ENCODE measurements around the gene GPR153. TPM values are rescaled to one million over a fixed set of nuclear protein-coding genes. Genes with fewer than 3 reads are reported as not detected.

The GPR153 gene
- total RNA-seq, 1 donor from 2014 or later = 8.4 TPM

GRCh38 chr1:6271006-6271405, 10.1 kb upstream of the GPR153 start:
- Histone ChIP-seq H3K9ac (no peak overlapping the region), H3K4me3 (no peak overlapping the region), H3K27ac (no peak overlapping the region), H2AFZ (replicated peaks) (no peak overlapping the region), H3K79me2 (ENCODE audit: low read depth) (no peaks in the 10 kb centered on the region), H3K4me1 (peaks cover 24% of the 10 kb centered on the region), H4K20me1 (ENCODE audit: low read depth) (peaks cover 18% of the 10 kb centered on the region), H3K27me3 (no peaks in the 10 kb centered on the region), H3K9me3 (ENCODE audit: low read depth) (no peaks in the 10 kb centered on the region), H3F3A (ENCODE audit: low read depth) (peaks cover 16% of the 10 kb centered on the region), H3K36me3 (no peaks in the 10 kb centered on the region), H3K4me2 (no peak overlapping the region)
- peaks cover 70% of the 10 kb centered on the region for H3K4me1 Mint-ChIP-seq
- no peak for DNase-seq (ENCODE audit: low spot score)
- H3K27me3 Mint-ChIP-seq (ENCODE audit: insufficient read depth, low read depth) = peaks cover 6% of the 10 kb centered on the region
- TF ChIP-seq EZH2 (IDR thresholded peaks at IDR 0.05) = no peak
- TF ChIP-seq EZH2phosphoT487 (IDR thresholded peaks at IDR 0.05) = no peak
- TF ChIP-seq, protein P1, sequence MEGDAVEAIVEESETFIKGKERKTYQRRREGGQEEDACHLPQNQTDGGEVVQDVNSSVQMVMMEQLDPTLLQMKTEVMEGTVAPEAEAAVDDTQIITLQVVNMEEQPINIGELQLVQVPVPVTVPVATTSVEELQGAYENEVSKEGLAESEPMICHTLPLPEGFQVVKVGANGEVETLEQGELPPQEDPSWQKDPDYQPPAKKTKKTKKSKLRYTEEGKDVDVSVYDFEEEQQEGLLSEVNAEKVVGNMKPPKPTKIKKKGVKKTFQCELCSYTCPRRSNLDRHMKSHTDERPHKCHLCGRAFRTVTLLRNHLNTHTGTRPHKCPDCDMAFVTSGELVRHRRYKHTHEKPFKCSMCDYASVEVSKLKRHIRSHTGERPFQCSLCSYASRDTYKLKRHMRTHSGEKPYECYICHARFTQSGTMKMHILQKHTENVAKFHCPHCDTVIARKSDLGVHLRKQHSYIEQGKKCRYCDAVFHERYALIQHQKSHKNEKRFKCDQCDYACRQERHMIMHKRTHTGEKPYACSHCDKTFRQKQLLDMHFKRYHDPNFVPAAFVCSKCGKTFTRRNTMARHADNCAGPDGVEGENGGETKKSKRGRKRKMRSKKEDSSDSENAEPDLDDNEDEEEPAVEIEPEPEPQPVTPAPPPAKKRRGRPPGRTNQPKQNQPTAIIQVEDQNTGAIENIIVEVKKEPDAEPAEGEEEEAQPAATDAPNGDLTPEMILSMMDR (IDR thresholded peaks at IDR 0.05) = no peak
- no peaks in the 10 kb centered on the region for H3K9me3 Mint-ChIP-seq
- H3K36me3 Mint-ChIP-seq = no peaks in the 10 kb centered on the region
- peak overlapping the region; percentile 50 for H3K27ac Mint-ChIP-seq
- H3K4me3 Mint-ChIP-seq = no peak overlapping the region

GRCh38 chr1:6270401-6270800, 9.5 kb upstream of the GPR153 start:
- Histone ChIP-seq H3K36me3 (no peaks in the 10 kb centered on the region), H2AFZ (replicated peaks) (no peak overlapping the region), H3K27me3 (no peaks in the 10 kb centered on the region), H3K79me2 (ENCODE audit: low read depth) (no peaks in the 10 kb centered on the region), H3K27ac (no peak overlapping the region), H3K4me2 (no peak overlapping the region), H3K9ac (no peak overlapping the region), H3K4me1 (peaks cover 18% of the 10 kb centered on the region), H3F3A (ENCODE audit: low read depth) (peaks cover 12% of the 10 kb centered on the region), H3K4me3 (no peak overlapping the region), H4K20me1 (ENCODE audit: low read depth) (peaks cover 14% of the 10 kb centered on the region), H3K9me3 (ENCODE audit: low read depth) (no peaks in the 10 kb centered on the region)
- H3K36me3 Mint-ChIP-seq = no peaks in the 10 kb centered on the region
- peaks cover 6% of the 10 kb centered on the region for H3K27me3 Mint-ChIP-seq (ENCODE audit: insufficient read depth, low read depth)
- H3K4me3 Mint-ChIP-seq = no peak overlapping the region
- DNase-seq (ENCODE audit: low spot score) = no peak
- H3K4me1 Mint-ChIP-seq = peaks cover 68% of the 10 kb centered on the region
- TF ChIP-seq EZH2phosphoT487 (IDR thresholded peaks at IDR 0.05) (no peak), EZH2 (IDR thresholded peaks at IDR 0.05) (no peak)
- TF ChIP-seq, protein P1 (IDR thresholded peaks at IDR 0.05) = no peak
- H3K9me3 Mint-ChIP-seq = no peaks in the 10 kb centered on the region
- no peak overlapping the region for H3K27ac Mint-ChIP-seq

- H3K79me2 ChIP-seq (ENCODE audit: low read depth) = no peaks in the 10 kb centered on the region
- no peak overlapping the region for H3K4me3 ChIP-seq
- H3K4me1 Mint-ChIP-seq = peaks cover 64% of the 10 kb centered on the region
- no peaks in the 10 kb centered on the region for H3K36me3 ChIP-seq
- peaks cover 14% of the 10 kb centered on the region for H4K20me1 ChIP-seq (ENCODE audit: low read depth)
- H3K27me3 ChIP-seq = no peaks in the 10 kb centered on the region
- H3K27ac ChIP-seq = no peak overlapping the region
- H3K4me3 Mint-ChIP-seq = no peak overlapping the region
- H3K4me2 ChIP-seq = no peak overlapping the region
- H3K27ac Mint-ChIP-seq = no peak overlapping the region
- H2AFZ ChIP-seq (replicated peaks) = no peak overlapping the region
- H3K36me3 Mint-ChIP-seq = no peaks in the 10 kb centered on the region
- H3K9me3 Mint-ChIP-seq = no peaks in the 10 kb centered on the region
- H3K9me3 ChIP-seq (ENCODE audit: low read depth) = no peaks in the 10 kb centered on the region
- peaks cover 12% of the 10 kb centered on the region for H3F3A ChIP-seq (ENCODE audit: low read depth)
- H3K4me1 ChIP-seq = peaks cover 16% of the 10 kb centered on the region
- H3K9ac ChIP-seq = no peak overlapping the region
- H3K27me3 Mint-ChIP-seq (ENCODE audit: insufficient read depth, low read depth) = peaks cover 6% of the 10 kb centered on the region
- TF ChIP-seq EZH2phosphoT487 (IDR thresholded peaks at IDR 0.05) (no peak), EZH2 (IDR thresholded peaks at IDR 0.05) (no peak)
- TF ChIP-seq, protein P1 (IDR thresholded peaks at IDR 0.05) = no peak
- no peak for DNase-seq (ENCODE audit: low spot score)
Measured at GRCh38 chr1:6269720-6270400, 9.0 kb upstream of the GPR153 start.

Measured in neural progenitor cell (in vitro differentiated cells).